Left forelimb (tissue), 1 donor: ENCODE measurements around the gene LRRTM4.

ENCODE experiments used
- DNase-seq: peaks from one replicate; pipeline ENCODE4 v3.0.0-alpha.2; 2018; ENCODE audit warnings: low spot score

The LRRTM4 gene

GRCh38 chr2:76985387-76986136 lies 536.6 kb downstream of the LRRTM4 start:
- DNase-seq = no peak

GRCh38 chr2:76984359-76984758 lies 537.8 kb downstream of the LRRTM4 start:
- DNase-seq = no peak

GRCh38 chr2:76980067-76980787 lies 541.9 kb downstream of the LRRTM4 start:
- DNase-seq = no peak

- DNase-seq = no peak
Measured at GRCh38 chr2:76977846-76978727, 544.1 kb downstream of the LRRTM4 start.

- no peak for DNase-seq
Measured at GRCh38 chr2:76975752-76976151, 546.4 kb downstream of the LRRTM4 start.

- no peak for DNase-seq
Measured at GRCh38 chr2:76973610-76974009, 548.6 kb downstream of the LRRTM4 start.

- no peak for DNase-seq
Measured at GRCh38 chr2:76965772-76966171, 556.4 kb downstream of the LRRTM4 start.

GRCh38 chr2:76958749-76959148 lies 563.4 kb downstream of the LRRTM4 start:
- no peak for DNase-seq

GRCh38 chr2:76953733-76954347 lies 568.3 kb downstream of the LRRTM4 start:
- no peak for DNase-seq

GRCh38 chr2:76946631-76947145 lies 575.5 kb downstream of the LRRTM4 start:
- no peak for DNase-seq

GRCh38 chr2:76940559-76940958 lies 581.6 kb downstream of the LRRTM4 start:
- no peak for DNase-seq

GRCh38 chr2:76938153-76938552 lies 584.0 kb downstream of the LRRTM4 start:
- no peak for DNase-seq

GRCh38 chr2:76932550-76932949 lies 589.6 kb downstream of the LRRTM4 start:
- DNase-seq = no peak

GRCh38 chr2:76930056-76930744 lies 592.0 kb downstream of the LRRTM4 start:
- DNase-seq = no peak

GRCh38 chr2:76928026-76928425 lies 594.1 kb downstream of the LRRTM4 start:
- DNase-seq = no peak

- DNase-seq = no peak
Measured at GRCh38 chr2:76921006-76921405, 601.2 kb downstream of the LRRTM4 start.

GRCh38 chr2:76895469-76895868 lies 626.7 kb downstream of the LRRTM4 start:
- DNase-seq = no peak

GRCh38 chr2:76870581-76870980 lies 651.6 kb downstream of the LRRTM4 start:
- no peak for DNase-seq

- DNase-seq = no peak
Measured at GRCh38 chr2:76870011-76870410, 652.2 kb downstream of the LRRTM4 start.

- no peak for DNase-seq
Measured at GRCh38 chr2:76867854-76868253, 654.3 kb downstream of the LRRTM4 start.

- DNase-seq = no peak
Measured at GRCh38 chr2:76866464-76866863, 655.7 kb downstream of the LRRTM4 start.
